Activated CD4-positive, alpha-beta T cell treated with anti-CD3 and anti-CD28 coated beads, Interleukin-2, Interleukin-6, amounts not matched to agents 100 ng/mL and 50 ng/mL, durations not matched to agents 16 hours and 8 hours (primary cell): ENCODE results near the gene IFT52.
"Not testable (repeated sequence)": the region's sequence is repeated elsewhere in the genome, so short reads cannot be mapped to it uniquely, and the experiment has no call there.

Experiments used
- DNase-seq: peaks from one replicate; pipeline ENCODE4 v3.0.0-alpha.2; 2020

Gene IFT52

GRCh38 chr20:43569282-43569681, 21.5 kb upstream of the IFT52 start:
- no peak for DNase-seq

GRCh38 chr20:43570496-43570895, 20.2 kb upstream of the IFT52 start:
- DNase-seq, result no peak

DNA sequence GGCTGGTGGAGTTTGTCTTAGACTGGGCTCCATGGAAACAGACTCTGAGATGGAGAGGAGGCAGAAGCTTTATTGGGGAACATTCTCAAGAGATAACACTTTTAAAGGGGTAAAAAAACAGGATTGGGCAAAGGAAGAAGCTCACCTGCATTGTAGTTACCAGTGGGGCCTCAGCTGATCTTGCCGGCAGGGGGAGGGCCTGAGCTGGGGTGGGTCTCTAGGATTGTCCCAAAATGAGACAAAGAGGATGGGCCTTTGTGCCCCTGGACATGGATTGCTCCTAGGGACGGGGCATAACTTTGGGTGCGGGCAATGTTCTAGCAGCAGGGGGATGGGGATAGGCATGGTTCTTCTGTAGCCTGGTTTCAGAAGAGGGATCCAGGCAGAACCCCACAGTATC, 19.4 kb upstream of the IFT52 start:
- no peak for DNase-seq

DNA sequence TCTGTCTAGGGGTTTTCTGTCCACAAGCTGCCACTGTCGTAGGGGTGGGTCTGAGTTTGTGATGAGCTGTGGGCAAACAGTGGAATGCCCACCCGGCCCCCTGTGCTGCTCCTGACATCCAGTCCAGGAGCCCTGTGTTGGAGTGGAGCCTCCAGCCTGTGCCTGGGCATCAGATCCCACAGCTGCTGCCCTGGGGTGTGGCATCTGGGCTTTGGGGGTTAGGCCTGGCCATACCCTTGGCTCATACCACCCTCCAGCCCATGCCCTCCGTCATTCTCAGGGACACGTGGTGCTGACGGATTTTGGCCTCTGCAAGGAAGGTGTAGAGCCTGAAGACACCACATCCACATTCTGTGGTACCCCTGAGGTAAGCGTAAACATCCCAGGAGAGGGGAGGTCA, 19.0 kb upstream of the IFT52 start:
- DNase-seq, result no peak

DNA sequence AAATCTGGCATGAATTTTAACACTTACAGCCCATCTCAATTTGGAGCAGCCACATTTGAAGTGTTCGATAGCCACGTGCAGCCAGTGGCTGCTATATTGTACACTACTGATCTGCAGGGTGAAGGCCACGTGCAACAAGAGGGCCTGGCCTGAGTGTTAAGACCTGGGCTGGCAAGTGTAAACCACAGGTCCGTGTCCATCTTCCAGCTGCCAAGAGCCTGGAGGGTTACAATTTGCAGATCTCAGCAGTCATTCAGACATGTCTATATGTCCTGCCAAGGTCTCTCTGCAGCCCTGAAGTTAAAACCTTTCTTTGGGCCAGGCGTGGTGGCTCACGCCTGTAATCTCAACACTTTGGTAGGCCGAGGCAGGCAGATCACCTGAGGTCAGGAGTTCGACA, 17.8 kb upstream of the IFT52 start:
- DNase-seq, result no peak

GRCh38 chr20:43576108-43576507, 14.6 kb upstream of the IFT52 start:
- DNase-seq, result no peak

DNA sequence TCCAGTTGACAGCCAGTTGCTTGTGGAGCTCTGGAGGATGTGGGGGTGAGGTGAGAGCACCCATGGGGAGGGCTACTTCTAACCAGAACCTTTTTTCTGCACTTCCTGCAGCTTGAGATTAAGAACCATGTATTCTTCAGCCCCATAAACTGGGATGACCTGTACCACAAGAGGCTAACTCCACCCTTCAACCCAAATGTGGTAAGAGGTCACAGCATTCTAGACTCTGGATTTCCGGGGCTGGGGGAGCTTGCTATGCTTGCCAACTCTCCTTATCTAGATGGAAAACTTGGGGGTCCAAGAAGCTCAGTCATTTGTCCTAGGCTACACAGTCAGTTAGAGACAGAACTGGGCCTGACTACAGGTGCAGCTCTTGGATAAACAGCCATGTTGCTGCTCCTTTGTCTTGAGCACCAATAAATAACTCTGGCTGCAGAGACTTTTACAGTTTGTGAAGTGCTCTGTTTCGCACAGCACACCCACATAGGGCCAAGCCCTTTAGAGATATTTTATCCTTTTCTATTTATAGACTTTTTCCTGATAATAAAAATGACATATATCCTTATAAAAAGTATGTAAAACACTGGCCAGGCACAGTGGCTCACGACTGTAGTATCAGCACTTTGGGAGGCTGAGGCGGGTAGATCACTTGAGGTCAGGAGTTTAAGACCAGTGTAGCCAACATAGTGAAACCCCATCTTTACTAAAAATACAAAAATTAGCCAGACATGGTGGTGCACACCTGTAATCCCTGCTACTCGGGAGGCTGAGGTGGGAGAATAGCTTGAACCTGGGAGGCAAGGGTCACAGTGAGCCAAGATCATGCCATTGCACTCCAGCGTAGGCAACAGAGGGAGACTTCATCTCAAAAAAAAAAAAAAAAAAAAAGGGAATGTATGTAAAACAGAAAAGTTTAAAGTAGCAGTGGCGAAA, 10.6 kb upstream of the IFT52 start:
- DNase-seq, result no peak

- no peak for DNase-seq
These were observed 7.4 kb upstream of the IFT52 start for GRCh38 chr20:43583133-43583864.

DNA sequence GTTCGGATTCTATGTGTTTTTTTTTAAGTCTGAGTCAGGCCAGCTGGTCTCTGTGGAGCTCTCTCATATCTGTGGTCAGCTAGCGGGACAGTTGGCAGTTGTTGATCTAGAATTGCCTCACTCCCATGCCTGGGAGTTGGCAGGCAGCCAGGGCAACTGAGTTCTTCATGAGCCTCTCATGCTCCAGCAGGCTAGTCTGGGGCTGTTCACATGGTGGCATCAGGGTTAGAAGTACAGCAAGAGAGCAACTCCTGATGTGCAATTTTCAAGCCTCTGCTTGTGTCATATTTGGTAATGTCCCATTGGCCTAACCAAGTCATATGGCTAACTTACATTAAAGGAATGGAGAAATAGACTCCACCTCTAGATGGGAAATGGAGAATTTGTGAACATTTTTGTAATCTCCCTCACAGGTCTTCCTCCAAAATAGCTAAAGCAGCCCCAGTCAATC, 6.7 kb upstream of the IFT52 start:
- DNase-seq, result no peak

GRCh38 chr20:43584448-43585136, 6.1 kb upstream of the IFT52 start:
- no peak for DNase-seq

- no peak for DNase-seq
These were observed 4.1 kb upstream of the IFT52 start for GRCh38 chr20:43586641-43587040.

GRCh38 chr20:43588526-43588925, 2.2 kb upstream of the IFT52 start:
- DNase-seq, result not testable (repeated sequence)

DNA sequence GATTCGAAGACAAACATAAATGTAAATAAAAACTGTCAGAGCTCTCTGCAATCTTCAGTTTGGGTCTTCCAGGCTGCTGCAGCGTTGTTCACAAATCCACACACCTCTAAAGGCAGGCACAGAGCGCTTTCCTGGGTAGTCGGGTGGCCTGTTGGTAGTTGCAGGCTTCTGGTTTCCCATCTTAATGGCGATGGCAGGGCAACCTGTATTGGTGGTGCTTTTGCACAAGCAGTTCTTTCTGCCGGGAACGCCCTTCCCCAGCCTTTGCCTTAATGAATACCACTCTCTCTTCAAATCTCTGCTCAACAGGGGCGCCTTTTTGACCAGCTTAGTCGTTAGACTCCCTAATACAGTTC, 723 bp upstream of the IFT52 start:
- peak; percentile 21 for DNase-seq

GRCh38 chr20:43601960-43602359, 11.2 kb downstream of the IFT52 start:
- DNase-seq, result not testable (repeated sequence)

- DNase-seq, result no peak
These were observed 12.4 kb downstream of the IFT52 start for GRCh38 chr20:43603124-43603523.

- no peak for DNase-seq
These were observed 15.0 kb downstream of the IFT52 start for GRCh38 chr20:43605715-43606114.

GRCh38 chr20:43607278-43607677, 16.5 kb downstream of the IFT52 start:
- not testable (repeated sequence) for DNase-seq

DNA sequence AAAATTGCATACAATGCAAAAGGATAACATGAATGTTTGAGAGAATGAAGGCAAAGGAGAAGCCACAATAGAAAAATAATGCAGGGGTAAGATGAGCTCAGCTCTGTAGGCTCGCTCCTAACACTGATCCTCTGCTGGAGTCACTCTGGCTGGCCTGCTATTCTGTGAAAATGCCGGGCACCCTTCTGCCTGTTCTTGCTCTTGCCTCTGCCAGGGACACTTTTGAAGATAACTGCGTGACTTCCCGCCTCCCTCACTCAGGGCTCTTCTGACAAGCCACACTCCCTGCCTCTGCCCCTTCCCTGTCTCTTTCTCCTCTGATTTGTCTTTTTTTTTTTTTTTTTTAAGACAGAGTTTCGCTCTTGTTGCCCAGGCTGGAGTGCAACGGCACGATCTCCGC, 40.9 kb downstream of the IFT52 start:
- DNase-seq, result no peak

GRCh38 chr20:43636429-43636828, 45.7 kb downstream of the IFT52 start:
- no peak for DNase-seq

GRCh38 chr20:43642548-43642947, 51.8 kb downstream of the IFT52 start:
- no peak for DNase-seq

DNA sequence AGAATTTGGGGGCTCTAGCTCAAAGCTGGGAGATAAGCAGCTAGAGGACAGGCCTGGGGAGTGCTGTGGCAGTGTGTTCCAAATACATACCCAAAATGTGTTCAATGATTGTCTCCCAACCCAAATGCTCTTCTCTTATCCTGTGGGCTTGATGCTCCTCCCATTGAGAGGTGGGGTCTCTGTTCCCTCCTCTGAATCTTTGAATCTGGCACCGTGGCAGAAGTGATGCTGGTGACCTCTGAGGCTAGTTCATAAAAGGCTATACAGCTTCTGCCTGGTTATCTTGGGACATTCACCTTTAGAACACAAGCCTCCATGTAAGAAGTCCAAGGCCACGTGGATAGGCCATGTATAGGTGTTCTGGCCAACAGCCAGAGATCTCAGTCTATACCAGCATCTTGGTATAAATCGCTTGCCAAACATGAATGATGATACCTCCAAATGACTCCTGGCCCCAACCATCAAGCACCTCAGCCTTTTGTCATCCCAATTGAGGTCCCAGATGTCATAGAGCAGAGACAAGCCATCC, 60.3 kb downstream of the IFT52 start:
- DNase-seq, result no peak

DNA sequence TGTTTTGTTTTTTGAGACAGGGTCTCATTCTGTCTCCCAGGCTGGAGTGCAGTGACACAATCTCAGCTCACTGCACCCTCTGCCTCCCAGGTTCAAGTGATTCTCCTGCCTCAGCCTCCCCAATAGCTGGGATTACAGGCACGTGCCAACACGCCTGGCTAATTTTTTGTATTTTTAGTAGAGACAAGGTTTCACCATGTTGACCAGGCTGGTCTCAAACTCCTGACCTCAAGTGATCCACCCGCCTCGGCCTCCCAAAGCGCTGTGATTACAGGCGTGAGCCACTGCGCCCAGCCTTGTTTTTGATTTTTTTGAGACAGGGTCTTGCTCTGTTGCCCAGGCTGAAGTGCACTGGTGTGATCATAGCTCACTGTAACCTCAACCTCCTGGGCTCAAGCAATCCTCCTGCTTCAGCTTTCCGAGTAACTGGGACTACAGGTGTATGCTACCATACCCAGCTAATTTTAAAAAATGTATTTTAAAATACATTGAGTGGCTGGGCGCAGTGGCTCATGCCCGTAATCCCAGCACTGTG, 61.0 kb downstream of the IFT52 start:
- not testable (repeated sequence) for DNase-seq

GRCh38 chr20:43653966-43654365, 63.2 kb downstream of the IFT52 start:
- no peak for DNase-seq
